Testis (tissue), 2 donors: ENCODE results near the gene GFI1.

ENCODE experiments used
- CTCF ChIP-seq, 3 experiments: fragments of 450-650 bp in 2 of 3; fragments of 200-600 bp in 1 of 3; sonication (generic) in 1 of 3; IDR thresholded peaks; one replicate each; pipeline ENCODE4 v1.5.1; 2016 to 2019; ENCODE audit warnings: antibody characterized with exemption in 3 of 3, mild to moderate bottlenecking in 2 of 3, moderate library complexity in 1 of 3
- POLR2A ChIP-seq: fragments of 450-650 bp; IDR thresholded peaks from one replicate; pipeline ENCODE4 v1.6.1; 2017; ENCODE audit warnings: antibody characterized with exemption, mild to moderate bottlenecking, moderate library complexity

GRCh38 chr1:92493139-92493538, 6.4 kb upstream of the GFI1 start:
- TF ChIP-seq CTCF (IDR thresholded peaks at IDR 0.05) (no peak), POLR2A (no peak)
